ENCODE measurements around the gene PDZD7.
A peak's percentile ranks its signal among the peaks of the same experiment; 100 is the strongest.

Gene PDZD7

GRCh38 chr10:100972115-100972903 is 58.6 kb downstream of the PDZD7 start:
- WGBS, 2 experiments (ENCODE audit: insufficient coverage in 2 of 2) = 74 to 86% methylated on average over 10 to 12 of the region's 13 CpGs
- H3K9me3 ChIP-seq (ENCODE audit: control insufficient read depth, low read length) = no peaks in the 10 kb centered on the region
- no peak overlapping the region for H3K27ac ChIP-seq (ENCODE audit: low read depth, low read length, severe bottlenecking)
- no peaks in the 10 kb centered on the region for H3K4me1 ChIP-seq (ENCODE audit: control insufficient read depth, insufficient read depth, low read length, poor library complexity, severe bottlenecking)
- no peaks in the 10 kb centered on the region for H3K36me3 ChIP-seq (ENCODE audit: control insufficient read depth, insufficient read depth, low read length)
- H3K4me3 ChIP-seq (ENCODE audit: extremely low read depth, insufficient read depth, low read length, poor library complexity, severe bottlenecking) = no peak overlapping the region

- WGBS, 2 experiments (ENCODE audit: insufficient coverage in 2 of 2) = 67 to 78% methylated on average over 2 to 3 of the region's 4 CpGs
- no peaks in the 10 kb centered on the region for H3K9me3 ChIP-seq (ENCODE audit: control insufficient read depth, low read length)
- no peak overlapping the region for H3K4me3 ChIP-seq (ENCODE audit: extremely low read depth, insufficient read depth, low read length, poor library complexity, severe bottlenecking)
- peaks cover 4% of the 10 kb centered on the region for H3K36me3 ChIP-seq (ENCODE audit: control insufficient read depth, insufficient read depth, low read length)
- no peaks in the 10 kb centered on the region for H3K4me1 ChIP-seq (ENCODE audit: control insufficient read depth, insufficient read depth, low read length, poor library complexity, severe bottlenecking)
- H3K27ac ChIP-seq (ENCODE audit: low read depth, low read length, severe bottlenecking) = no peak overlapping the region
These were observed 59.8 kb downstream of the PDZD7 start for GRCh38 chr10:100970914-100971811.

- H3K4me3 ChIP-seq (ENCODE audit: extremely low read depth, insufficient read depth, low read length, poor library complexity, severe bottlenecking) = peak overlapping the region; percentile 64
- H3K4me1 ChIP-seq (ENCODE audit: control insufficient read depth, insufficient read depth, low read length, poor library complexity, severe bottlenecking) = no peaks in the 10 kb centered on the region
- 57% methylated on average over 3 of the region's 13 CpGs; no CpG with 5 or more reads in 1 of the 2 experiments for WGBS, 2 experiments (ENCODE audit: insufficient coverage in 2 of 2)
- no peaks in the 10 kb centered on the region for H3K9me3 ChIP-seq (ENCODE audit: control insufficient read depth, low read length)
- peaks cover 13% of the 10 kb centered on the region for H3K36me3 ChIP-seq (ENCODE audit: control insufficient read depth, insufficient read depth, low read length)
- no peak overlapping the region for H3K27ac ChIP-seq (ENCODE audit: low read depth, low read length, severe bottlenecking)
These were observed 60.6 kb downstream of the PDZD7 start for GRCh38 chr10:100970076-100970913.

DNA sequence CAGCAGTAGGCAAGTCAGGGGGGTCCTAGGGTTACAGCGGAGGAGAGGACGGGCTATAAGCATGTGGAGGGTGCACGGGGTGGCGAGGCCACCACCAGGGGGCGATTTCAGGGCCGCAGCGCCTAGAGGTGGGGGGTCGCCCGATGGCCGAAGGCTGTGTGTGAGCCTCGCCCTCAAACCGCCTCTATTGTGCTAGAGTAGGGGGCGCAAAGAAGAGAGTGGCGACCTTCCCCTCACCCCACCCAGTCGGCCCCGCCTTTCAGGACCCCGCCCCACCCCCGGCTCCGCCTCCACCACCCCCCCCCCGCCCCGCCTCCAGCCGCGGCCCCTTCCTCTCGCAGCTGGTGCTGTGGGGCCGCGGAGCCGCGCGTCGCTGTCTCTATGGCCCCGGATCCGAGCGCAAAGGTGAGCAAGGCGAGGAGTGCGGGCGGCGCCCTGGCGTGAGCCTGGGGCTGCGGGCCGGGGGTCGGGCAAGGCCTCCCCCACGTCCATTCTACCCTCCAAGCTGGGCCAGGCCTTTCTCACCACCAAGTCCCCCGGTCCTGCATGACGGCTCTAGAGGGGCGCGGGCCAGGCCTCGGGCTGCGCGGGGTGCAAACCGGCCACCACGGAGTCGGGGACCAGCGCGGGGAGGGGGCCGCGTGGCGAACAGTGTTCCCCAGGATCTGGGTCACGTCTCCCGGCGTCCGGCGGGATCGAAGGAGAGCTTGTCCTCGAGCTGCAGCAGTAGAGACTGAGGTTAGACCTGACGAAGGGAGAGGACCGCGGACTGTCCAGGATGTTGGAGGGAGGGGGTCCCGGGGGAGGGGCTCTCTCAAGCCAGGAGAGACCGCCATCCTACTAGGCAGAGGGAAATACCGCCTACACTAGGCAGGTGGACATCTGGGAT is 61.5 kb downstream of the PDZD7 start, which contains the start of gene SEMA4G:
SEMA4G (plus strand) TSS at position 318 of the 889 bp plus-strand sequence. CDS start 3,409 bp downstream, outside the sequence.
- Histone ChIP-seq H3K9me3 (ENCODE audit: control insufficient read depth, low read length) (no peaks in the 10 kb centered on the region), H3K4me1 (ENCODE audit: control insufficient read depth, insufficient read depth, low read length, poor library complexity, severe bottlenecking) (no peaks in the 10 kb centered on the region), H3K27ac (ENCODE audit: low read depth, low read length, severe bottlenecking) (no peak within 1 kb of the TSS), H3K4me3 (ENCODE audit: extremely low read depth, insufficient read depth, low read length, poor library complexity, severe bottlenecking) (peak within 1 kb of the TSS; percentile 64), H3K36me3 (ENCODE audit: control insufficient read depth, insufficient read depth, low read length) (peaks cover 19% of the 10 kb centered on the region)
- WGBS, 2 experiments (ENCODE audit: insufficient coverage in 2 of 2) = 4 to 10% methylated on average over 15 to 43 of the region's 70 CpGs

GRCh38 chr10:100968863-100969186 is 62.1 kb downstream of the PDZD7 start:
- no peaks in the 10 kb centered on the region for H3K4me1 ChIP-seq (ENCODE audit: control insufficient read depth, insufficient read depth, low read length, poor library complexity, severe bottlenecking)
- H3K9me3 ChIP-seq (ENCODE audit: control insufficient read depth, low read length) = no peaks in the 10 kb centered on the region
- peaks cover 19% of the 10 kb centered on the region for H3K36me3 ChIP-seq (ENCODE audit: control insufficient read depth, insufficient read depth, low read length)
- H3K27ac ChIP-seq (ENCODE audit: low read depth, low read length, severe bottlenecking) = no peak overlapping the region
- peak overlapping the region; percentile 64 for H3K4me3 ChIP-seq (ENCODE audit: extremely low read depth, insufficient read depth, low read length, poor library complexity, severe bottlenecking)
- 0 to 36% methylated on average over 1 to 8 of the region's 9 CpGs for WGBS, 2 experiments (ENCODE audit: insufficient coverage in 2 of 2)

- 67 to 100% methylated on average over 1 of the region's 2 CpGs for WGBS, 2 experiments (ENCODE audit: insufficient coverage in 2 of 2)
- H3K27ac ChIP-seq (ENCODE audit: low read depth, low read length, severe bottlenecking) = no peak overlapping the region
- no peak overlapping the region for H3K4me3 ChIP-seq (ENCODE audit: extremely low read depth, insufficient read depth, low read length, poor library complexity, severe bottlenecking)
- H3K9me3 ChIP-seq (ENCODE audit: control insufficient read depth, low read length) = no peaks in the 10 kb centered on the region
- H3K4me1 ChIP-seq (ENCODE audit: control insufficient read depth, insufficient read depth, low read length, poor library complexity, severe bottlenecking) = no peaks in the 10 kb centered on the region
- peaks cover 21% of the 10 kb centered on the region for H3K36me3 ChIP-seq (ENCODE audit: control insufficient read depth, insufficient read depth, low read length)
These were observed 62.7 kb downstream of the PDZD7 start for GRCh38 chr10:100968062-100968736.

DNA sequence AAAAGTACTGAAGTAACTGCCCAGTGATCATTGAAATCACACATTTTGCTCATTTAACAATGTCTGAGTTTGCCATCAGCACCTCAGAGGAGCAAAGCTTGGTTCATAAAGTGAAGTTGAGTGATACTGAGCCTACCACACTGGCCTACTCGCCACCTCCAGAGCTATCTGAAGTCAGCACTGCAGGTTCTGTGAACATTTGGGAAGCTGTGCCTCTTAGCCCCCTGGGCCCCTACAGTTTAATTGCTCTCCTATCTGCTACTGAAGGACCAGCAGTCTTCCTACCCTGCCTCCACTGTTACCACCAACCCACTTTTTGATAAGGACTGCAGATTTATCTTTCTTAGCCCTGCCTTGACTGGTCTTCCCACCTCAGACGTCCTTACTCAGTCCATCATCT is 63.6 kb downstream of the PDZD7 start:
- no peak overlapping the region for H3K4me3 ChIP-seq (ENCODE audit: extremely low read depth, insufficient read depth, low read length, poor library complexity, severe bottlenecking)
- H3K4me1 ChIP-seq (ENCODE audit: control insufficient read depth, insufficient read depth, low read length, poor library complexity, severe bottlenecking) = no peaks in the 10 kb centered on the region
- 88 to 93% methylated on average over 2 of the region's 2 CpGs for WGBS, 2 experiments (ENCODE audit: insufficient coverage in 2 of 2)
- H3K36me3 ChIP-seq (ENCODE audit: control insufficient read depth, insufficient read depth, low read length) = peaks cover 29% of the 10 kb centered on the region
- no peaks in the 10 kb centered on the region for H3K9me3 ChIP-seq (ENCODE audit: control insufficient read depth, low read length)
- H3K27ac ChIP-seq (ENCODE audit: low read depth, low read length, severe bottlenecking) = no peak overlapping the region

GRCh38 chr10:100966887-100967286 is 64.0 kb downstream of the PDZD7 start:
- H3K36me3 ChIP-seq (ENCODE audit: control insufficient read depth, insufficient read depth, low read length) = peaks cover 34% of the 10 kb centered on the region
- H3K4me3 ChIP-seq (ENCODE audit: extremely low read depth, insufficient read depth, low read length, poor library complexity, severe bottlenecking) = no peak overlapping the region
- no peaks in the 10 kb centered on the region for H3K4me1 ChIP-seq (ENCODE audit: control insufficient read depth, insufficient read depth, low read length, poor library complexity, severe bottlenecking)
- no peaks in the 10 kb centered on the region for H3K9me3 ChIP-seq (ENCODE audit: control insufficient read depth, low read length)
- H3K27ac ChIP-seq (ENCODE audit: low read depth, low read length, severe bottlenecking) = no peak overlapping the region
- no CpG with 5 or more reads among the region's 2 CpGs for WGBS, 2 experiments (ENCODE audit: insufficient coverage in 2 of 2)

- Histone ChIP-seq H3K4me1 (ENCODE audit: control insufficient read depth, insufficient read depth, low read length, poor library complexity, severe bottlenecking) (no peaks in the 10 kb centered on the region), H3K27ac (ENCODE audit: low read depth, low read length, severe bottlenecking) (no peak overlapping the region), H3K36me3 (ENCODE audit: control insufficient read depth, insufficient read depth, low read length) (peaks cover 37% of the 10 kb centered on the region), H3K4me3 (ENCODE audit: extremely low read depth, insufficient read depth, low read length, poor library complexity, severe bottlenecking) (no peak overlapping the region), H3K9me3 (ENCODE audit: control insufficient read depth, low read length) (no peaks in the 10 kb centered on the region)
- WGBS, 2 experiments (ENCODE audit: insufficient coverage in 2 of 2) = 50 to 74% methylated on average over 2 to 5 of the region's 5 CpGs
These were observed 65.1 kb downstream of the PDZD7 start for GRCh38 chr10:100965820-100966219.
